ENCODE measurements around the gene DET1. TPM values are rescaled to one million over a fixed set of nuclear protein-coding genes. Genes with fewer than 3 reads are reported as not detected.
A peak's percentile ranks its signal among the peaks of the same experiment; 100 is the strongest.

Gene DET1
- total RNA-seq, 1 donor from 2014 or later, result 14.7 TPM

GRCh38 chr15:88538972-88539371 is 7.5 kb downstream of the DET1 start:
- peaks cover 22% of the 10 kb centered on the region for H3K36me3 Mint-ChIP-seq
- TF ChIP-seq, protein P1, sequence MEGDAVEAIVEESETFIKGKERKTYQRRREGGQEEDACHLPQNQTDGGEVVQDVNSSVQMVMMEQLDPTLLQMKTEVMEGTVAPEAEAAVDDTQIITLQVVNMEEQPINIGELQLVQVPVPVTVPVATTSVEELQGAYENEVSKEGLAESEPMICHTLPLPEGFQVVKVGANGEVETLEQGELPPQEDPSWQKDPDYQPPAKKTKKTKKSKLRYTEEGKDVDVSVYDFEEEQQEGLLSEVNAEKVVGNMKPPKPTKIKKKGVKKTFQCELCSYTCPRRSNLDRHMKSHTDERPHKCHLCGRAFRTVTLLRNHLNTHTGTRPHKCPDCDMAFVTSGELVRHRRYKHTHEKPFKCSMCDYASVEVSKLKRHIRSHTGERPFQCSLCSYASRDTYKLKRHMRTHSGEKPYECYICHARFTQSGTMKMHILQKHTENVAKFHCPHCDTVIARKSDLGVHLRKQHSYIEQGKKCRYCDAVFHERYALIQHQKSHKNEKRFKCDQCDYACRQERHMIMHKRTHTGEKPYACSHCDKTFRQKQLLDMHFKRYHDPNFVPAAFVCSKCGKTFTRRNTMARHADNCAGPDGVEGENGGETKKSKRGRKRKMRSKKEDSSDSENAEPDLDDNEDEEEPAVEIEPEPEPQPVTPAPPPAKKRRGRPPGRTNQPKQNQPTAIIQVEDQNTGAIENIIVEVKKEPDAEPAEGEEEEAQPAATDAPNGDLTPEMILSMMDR (IDR thresholded peaks at IDR 0.05; ENCODE audit: unreplicated experiment), result no peak
- peaks cover 48% of the 10 kb centered on the region for H3K4me1 Mint-ChIP-seq
- no peaks in the 10 kb centered on the region for H3K27me3 Mint-ChIP-seq (ENCODE audit: low read depth)
- peak overlapping the region; percentile 51 for H3K27ac Mint-ChIP-seq
- H3K9me3 Mint-ChIP-seq, result peaks cover 18% of the 10 kb centered on the region
- no peak for DNase-seq (ENCODE audit: low spot score in 2 of 2, unreplicated experiment in 2 of 2)
- no peak overlapping the region for H3K4me3 Mint-ChIP-seq

DNA sequence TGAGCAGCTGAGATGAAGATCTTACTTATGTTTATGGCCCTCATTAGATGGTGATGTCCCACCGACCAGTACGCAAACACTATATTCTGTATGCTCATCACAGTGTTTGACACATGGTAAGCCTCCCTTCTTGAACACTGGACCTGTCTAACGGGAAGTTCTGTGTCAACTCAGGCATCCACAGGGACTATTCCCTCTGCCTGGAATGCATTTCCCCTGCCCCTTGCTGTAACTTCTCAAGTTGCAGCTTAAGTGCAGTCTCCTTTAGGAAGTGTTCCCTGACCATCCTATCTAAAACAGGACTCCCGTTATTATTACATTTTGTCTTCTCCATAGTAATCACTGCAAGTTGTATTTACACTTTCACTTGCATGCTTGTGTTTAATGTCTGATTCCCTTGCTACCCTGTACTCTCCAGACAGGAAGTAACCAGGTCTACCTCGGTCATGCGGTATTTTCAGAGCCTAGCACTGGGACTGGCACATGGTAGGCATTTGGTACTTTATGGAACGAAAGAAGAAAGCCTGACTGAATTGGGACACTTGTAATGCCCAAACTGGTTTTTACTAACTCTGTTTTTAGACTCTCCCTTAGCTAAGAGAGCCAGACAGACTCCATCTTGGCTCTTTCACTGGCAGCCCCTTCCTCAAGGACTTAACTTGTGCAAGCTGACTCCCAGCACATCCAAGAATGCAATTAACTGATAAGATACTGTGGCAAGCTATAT is 8.7 kb downstream of the DET1 start:
- Mint-ChIP-seq H3K36me3 (peaks cover 29% of the 10 kb centered on the region), H3K4me1 (peaks cover 38% of the 10 kb centered on the region), H3K27me3 (ENCODE audit: low read depth) (no peaks in the 10 kb centered on the region), H3K4me3 (no peak overlapping the region), H3K9me3 (peaks cover 27% of the 10 kb centered on the region), H3K27ac (peak overlapping the region; percentile 23)
- TF ChIP-seq, protein P1 (IDR thresholded peaks at IDR 0.05; ENCODE audit: unreplicated experiment), result no peak
- DNase-seq (ENCODE audit: low spot score in 2 of 2, unreplicated experiment in 2 of 2), result no peak

- H3K27me3 Mint-ChIP-seq (ENCODE audit: low read depth), result no peaks in the 10 kb centered on the region
- H3K27ac Mint-ChIP-seq, result no peak overlapping the region
- peaks cover 31% of the 10 kb centered on the region for H3K9me3 Mint-ChIP-seq
- H3K36me3 Mint-ChIP-seq, result peaks cover 40% of the 10 kb centered on the region
- TF ChIP-seq, protein P1 (IDR thresholded peaks at IDR 0.05; ENCODE audit: unreplicated experiment), result no peak
- H3K4me3 Mint-ChIP-seq, result no peak overlapping the region
- H3K4me1 Mint-ChIP-seq, result peaks cover 21% of the 10 kb centered on the region
- DNase-seq (ENCODE audit: low spot score in 2 of 2, unreplicated experiment in 2 of 2), result no peak
Observed at GRCh38 chr15:88535607-88536313, 10.7 kb downstream of the DET1 start.

GRCh38 chr15:88535100-88535499 is 11.4 kb downstream of the DET1 start:
- no peak overlapping the region for H3K4me3 Mint-ChIP-seq
- H3K4me1 Mint-ChIP-seq, result peaks cover 18% of the 10 kb centered on the region
- TF ChIP-seq, protein P1 (IDR thresholded peaks at IDR 0.05; ENCODE audit: unreplicated experiment), result no peak
- no peak overlapping the region for H3K27ac Mint-ChIP-seq
- peaks cover 46% of the 10 kb centered on the region for H3K36me3 Mint-ChIP-seq
- no peaks in the 10 kb centered on the region for H3K27me3 Mint-ChIP-seq (ENCODE audit: low read depth)
- H3K9me3 Mint-ChIP-seq, result peaks cover 31% of the 10 kb centered on the region
- no peak for DNase-seq (ENCODE audit: low spot score in 2 of 2, unreplicated experiment in 2 of 2)

DNA sequence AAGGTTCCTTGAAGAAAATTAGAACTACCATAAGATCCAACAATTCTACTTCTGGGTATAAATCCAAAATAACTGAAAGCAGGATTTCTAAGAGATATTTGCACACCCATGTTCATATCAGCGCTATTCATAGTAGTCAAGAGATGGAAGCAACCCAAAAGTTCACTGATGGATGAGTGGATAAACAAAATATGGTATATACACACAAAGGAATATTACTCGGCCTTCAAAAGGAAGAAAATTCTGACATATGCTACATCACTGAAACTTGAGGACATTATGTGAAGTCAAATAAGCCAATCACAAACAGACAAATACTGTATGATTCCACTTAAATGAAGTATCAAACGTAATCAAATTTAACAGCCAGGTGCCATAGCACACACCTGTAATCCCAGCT is 13.1 kb downstream of the DET1 start:
- Mint-ChIP-seq H3K36me3 (peaks cover 50% of the 10 kb centered on the region), H3K27ac (no peak overlapping the region), H3K4me3 (no peak overlapping the region), H3K27me3 (ENCODE audit: low read depth) (no peaks in the 10 kb centered on the region), H3K9me3 (peaks cover 31% of the 10 kb centered on the region), H3K4me1 (peaks cover 7% of the 10 kb centered on the region)
- TF ChIP-seq, protein P1 (IDR thresholded peaks at IDR 0.05; ENCODE audit: unreplicated experiment), result no peak
- DNase-seq (ENCODE audit: low spot score in 2 of 2, unreplicated experiment in 2 of 2), result no peak
